Measurements from ENCODE around the gene RNF38. TPM values are rescaled to one million over a fixed set of nuclear protein-coding genes. Genes with fewer than 3 reads are reported as not detected.

RNF38 gene
- total RNA-seq, 3 donors from 2014 or later, result 30.8 to 45.8 (median 36.0) TPM

DNA sequence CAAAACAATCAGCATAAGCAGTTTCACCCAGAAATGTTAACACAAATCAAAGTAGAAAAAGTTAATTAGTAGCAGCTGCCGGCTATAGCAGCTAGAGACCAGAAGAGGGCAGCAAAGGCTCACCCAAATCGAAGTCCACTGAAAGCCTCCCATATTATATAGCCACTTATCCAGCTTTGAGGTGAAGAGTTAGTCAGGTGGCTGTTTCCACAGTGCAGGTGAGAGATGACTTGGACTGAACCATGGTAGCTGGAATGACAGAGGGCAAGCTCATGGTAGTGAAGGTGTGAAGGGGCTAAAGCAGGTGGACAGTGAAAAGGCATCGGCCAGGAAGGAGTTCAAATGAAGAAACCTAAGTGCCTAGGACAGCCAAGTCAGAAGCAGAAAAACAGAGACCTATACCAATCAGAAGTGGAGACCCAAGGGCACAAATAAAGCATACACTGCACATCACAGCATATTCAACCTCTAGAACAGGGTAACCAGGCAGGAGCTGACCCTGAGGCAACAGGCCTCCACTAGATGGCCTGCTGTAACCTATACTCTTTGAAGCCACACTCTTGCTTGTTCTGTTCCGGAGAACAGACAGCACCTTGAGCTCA, 7.2 kb upstream of the RNF38 start:
- intact Hi-C loops (cut with DNase I; ENCODE audit: low total_unique reads), result no loop called here
- peak overlapping the region in 1 of 2 donors; percentile 30 for H3K27ac ChIP-seq
- no peaks in the 10 kb centered on the region for H3K27me3 ChIP-seq
- TF ChIP-seq POLR2A (IDR thresholded peaks at IDR 0.05), result no peak
- TF ChIP-seq, protein P1, sequence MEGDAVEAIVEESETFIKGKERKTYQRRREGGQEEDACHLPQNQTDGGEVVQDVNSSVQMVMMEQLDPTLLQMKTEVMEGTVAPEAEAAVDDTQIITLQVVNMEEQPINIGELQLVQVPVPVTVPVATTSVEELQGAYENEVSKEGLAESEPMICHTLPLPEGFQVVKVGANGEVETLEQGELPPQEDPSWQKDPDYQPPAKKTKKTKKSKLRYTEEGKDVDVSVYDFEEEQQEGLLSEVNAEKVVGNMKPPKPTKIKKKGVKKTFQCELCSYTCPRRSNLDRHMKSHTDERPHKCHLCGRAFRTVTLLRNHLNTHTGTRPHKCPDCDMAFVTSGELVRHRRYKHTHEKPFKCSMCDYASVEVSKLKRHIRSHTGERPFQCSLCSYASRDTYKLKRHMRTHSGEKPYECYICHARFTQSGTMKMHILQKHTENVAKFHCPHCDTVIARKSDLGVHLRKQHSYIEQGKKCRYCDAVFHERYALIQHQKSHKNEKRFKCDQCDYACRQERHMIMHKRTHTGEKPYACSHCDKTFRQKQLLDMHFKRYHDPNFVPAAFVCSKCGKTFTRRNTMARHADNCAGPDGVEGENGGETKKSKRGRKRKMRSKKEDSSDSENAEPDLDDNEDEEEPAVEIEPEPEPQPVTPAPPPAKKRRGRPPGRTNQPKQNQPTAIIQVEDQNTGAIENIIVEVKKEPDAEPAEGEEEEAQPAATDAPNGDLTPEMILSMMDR (IDR thresholded peaks at IDR 0.05), result peak; percentile 89 to 95 (median 95)
- H3K4me1 ChIP-seq, result no peaks in the 10 kb centered on the region
- no peak overlapping the region for H3K4me3 ChIP-seq
- no peaks in the 10 kb centered on the region for H3K36me3 ChIP-seq
- no peaks in the 10 kb centered on the region for H3K9me3 ChIP-seq
- DNase-seq (ENCODE audit: low spot score in 2 of 2), result peak in 1 of 2 donors; percentile 43

DNA sequence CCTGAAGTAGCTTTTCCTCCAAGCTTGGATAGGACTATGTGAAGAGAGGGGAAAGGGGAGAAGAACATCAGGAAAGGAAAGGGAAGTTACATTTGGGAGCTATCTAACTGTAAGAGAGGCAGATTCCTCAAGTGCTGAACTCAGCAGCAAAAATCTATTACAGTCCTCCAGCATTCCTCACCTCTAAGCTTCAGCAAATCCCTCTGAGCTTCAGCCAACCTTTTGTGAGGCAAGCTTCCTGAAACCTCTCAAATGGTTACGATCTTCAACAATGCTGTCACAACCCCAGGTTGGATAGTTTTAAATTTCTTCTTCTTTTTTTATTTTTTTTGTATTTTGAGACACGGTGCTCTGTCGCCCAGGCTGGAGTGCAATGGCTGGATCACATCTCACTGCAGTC, 2.5 kb upstream of the RNF38 start:
- TF ChIP-seq, protein P1 (IDR thresholded peaks at IDR 0.05), result no peak
- TF ChIP-seq POLR2AphosphoS5 (IDR thresholded peaks at IDR 0.05), result no peak
- TF ChIP-seq POLR2A (IDR thresholded peaks at IDR 0.05), result no peak
- Histone ChIP-seq H3K27ac (peak overlapping the region in 1 of 2 donors; percentile 97), H3K4me1 (peaks cover 0 to 19% of the 10 kb centered on the region in 2 donors), H3K36me3 (no peaks in the 10 kb centered on the region), H3K9me3 (no peaks in the 10 kb centered on the region), H3K27me3 (no peaks in the 10 kb centered on the region), H3K4me3 (no peak overlapping the region)
- DNase-seq (ENCODE audit: low spot score in 2 of 2), result no peak
- intact Hi-C loops (cut with DNase I; ENCODE audit: low total_unique reads), result no loop called here

DNA sequence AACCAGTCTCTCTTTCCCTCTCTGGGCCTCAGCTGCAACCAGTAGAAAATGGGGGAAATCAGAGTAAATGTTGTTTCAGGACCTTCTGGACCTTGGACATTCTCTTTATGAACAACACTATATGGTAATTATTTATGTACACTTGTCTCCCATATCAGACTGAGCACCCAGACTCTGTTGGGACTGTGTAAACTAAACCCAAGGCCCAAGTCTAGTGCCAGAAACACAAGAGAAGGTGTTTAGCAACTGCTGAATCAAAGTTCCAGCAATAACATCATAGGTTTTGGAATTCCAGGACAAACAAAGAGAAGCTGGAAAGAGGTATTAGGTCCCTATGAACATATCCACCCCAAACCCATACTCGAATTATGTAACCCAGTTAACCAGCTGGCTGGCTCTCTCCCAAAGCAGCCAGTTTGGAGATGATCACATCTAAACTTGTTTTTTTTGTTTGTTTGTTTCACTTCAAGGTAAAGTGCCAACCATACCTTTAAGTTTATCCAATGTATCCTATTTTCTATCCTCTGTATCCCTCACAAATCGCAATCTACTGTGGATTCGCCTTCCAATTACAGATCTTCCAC, 1.9 kb upstream of the RNF38 start:
- DNase-seq (ENCODE audit: low spot score in 2 of 2), result no peak
- H3K36me3 ChIP-seq, result no peaks in the 10 kb centered on the region
- no peak overlapping the region for H3K4me3 ChIP-seq
- TF ChIP-seq POLR2AphosphoS5 (IDR thresholded peaks at IDR 0.05) (no peak), POLR2A (IDR thresholded peaks at IDR 0.05) (no peak)
- TF ChIP-seq, protein P1 (IDR thresholded peaks at IDR 0.05), result no peak
- H3K27me3 ChIP-seq, result no peaks in the 10 kb centered on the region
- H3K27ac ChIP-seq, result peak overlapping the region; percentile 95 to 97
- no peaks in the 10 kb centered on the region for H3K9me3 ChIP-seq
- peaks cover 0 to 21% of the 10 kb centered on the region in 2 donors for H3K4me1 ChIP-seq
- intact Hi-C loops (cut with DNase I; ENCODE audit: low total_unique reads), result no loop called here

DNA sequence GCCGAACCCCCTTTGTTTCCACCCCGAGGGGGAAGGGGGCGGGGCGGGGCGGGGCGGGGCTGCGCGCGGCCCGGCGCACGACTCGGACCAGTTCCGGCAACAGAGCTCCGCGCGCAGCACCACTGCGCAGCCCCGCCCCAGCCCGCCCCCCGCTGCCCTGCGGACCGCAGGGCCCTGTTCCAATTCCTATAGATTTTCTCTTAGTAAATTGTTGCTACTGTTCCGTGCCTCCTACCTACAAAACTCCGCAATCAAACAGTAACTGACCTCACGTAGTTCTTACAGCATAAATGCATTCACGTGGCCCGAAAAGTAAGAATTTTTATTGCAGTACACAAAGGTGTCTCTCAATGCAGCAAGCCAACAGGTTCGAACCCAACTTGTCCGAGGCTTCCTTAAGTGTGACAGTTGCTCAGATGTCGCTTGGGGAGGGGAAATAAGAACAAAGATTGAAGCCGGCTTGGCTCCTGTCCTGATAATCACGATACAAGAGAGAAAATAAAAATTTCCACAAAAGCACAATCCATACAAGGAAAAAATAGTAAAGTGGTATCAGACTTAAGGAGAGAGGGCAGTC, 1.2 kb upstream of the RNF38 start:
- no peaks in the 10 kb centered on the region for H3K27me3 ChIP-seq
- no peaks in the 10 kb centered on the region for H3K36me3 ChIP-seq
- no peaks in the 10 kb centered on the region for H3K9me3 ChIP-seq
- H3K27ac ChIP-seq, result peak overlapping the region; percentile 95 to 97
- peak overlapping the region; percentile 72 to 82 (median 75) for H3K4me3 ChIP-seq
- intact Hi-C loops (cut with DNase I; ENCODE audit: low total_unique reads), result no loop called here
- DNase-seq (ENCODE audit: low spot score in 2 of 2), result no peak
- peaks cover 0 to 21% of the 10 kb centered on the region in 2 donors for H3K4me1 ChIP-seq
- TF ChIP-seq POLR2A (IDR thresholded peaks at IDR 0.05) (no peak), POLR2AphosphoS5 (IDR thresholded peaks at IDR 0.05) (no peak)
- TF ChIP-seq, protein P1 (IDR thresholded peaks at IDR 0.05), result no peak
